NCI-H526 treated with DMSO at 0.1 percent for 48 hours (cell line): Measurements from ENCODE around the gene SERPINE1.
"Not testable (repeated sequence)": the region's sequence is repeated elsewhere in the genome, so short reads cannot be mapped to it uniquely, and the experiment has no call there.

ENCODE experiments used
- DNase-seq: peaks from one replicate; lab custom pipeline; 2025; lab: John Stamatoyannopoulos, UW

SERPINE1 gene

GRCh38 chr7:101124376-101125056, 2.4 kb upstream of the SERPINE1 start:
- no peak for DNase-seq

- no peak for DNase-seq
These were observed 784 bp upstream of the SERPINE1 start for GRCh38 chr7:101125989-101126650.

GRCh38 chr7:101127460-101128039, 646 bp downstream of the SERPINE1 start:
- no peak for DNase-seq

- no peak for DNase-seq
These were observed 1.3 kb downstream of the SERPINE1 start for GRCh38 chr7:101128040-101128834.

- DNase-seq, result no peak
These were observed 2.8 kb downstream of the SERPINE1 start for GRCh38 chr7:101129603-101130117.

GRCh38 chr7:101132626-101133600, 6.0 kb downstream of the SERPINE1 start:
- not testable (repeated sequence) for DNase-seq

- no peak for DNase-seq
These were observed 6.9 kb downstream of the SERPINE1 start for GRCh38 chr7:101133621-101134398.

- no peak for DNase-seq
These were observed 7.6 kb downstream of the SERPINE1 start for GRCh38 chr7:101134399-101134980.

GRCh38 chr7:101137651-101138212, 10.8 kb downstream of the SERPINE1 start:
- DNase-seq, result no peak

GRCh38 chr7:101138213-101138870, 11.4 kb downstream of the SERPINE1 start:
- DNase-seq, result no peak

GRCh38 chr7:101140339-101140699, 13.4 kb downstream of the SERPINE1 start:
- DNase-seq, result no peak

GRCh38 chr7:101140746-101141382, 14.0 kb downstream of the SERPINE1 start:
- DNase-seq, result no peak

GRCh38 chr7:101151908-101152651, 25.2 kb downstream of the SERPINE1 start:
- no peak for DNase-seq

GRCh38 chr7:101153969-101154692, 27.2 kb downstream of the SERPINE1 start, which contains the start of gene AP1S1:
TSS of gene AP1S1 (plus strand) at chr7:101154476. CDS start at chr7:101154515, 39 bp downstream.
- peak; percentile 92 for DNase-seq

- no peak for DNase-seq
These were observed 27.8 kb downstream of the SERPINE1 start for GRCh38 chr7:101154693-101155102.

- no peak for DNase-seq
These were observed 28.4 kb downstream of the SERPINE1 start for GRCh38 chr7:101155303-101155702.

GRCh38 chr7:101156277-101156676, 29.4 kb downstream of the SERPINE1 start:
- no peak for DNase-seq
